Measurements from ENCODE around the gene ATXN1. TPM values are rescaled to one million over a fixed set of nuclear protein-coding genes. Genes with fewer than 3 reads are reported as not detected.

The ATXN1 gene
- total and polyA plus RNA-seq, 2 of the 8 experiments (the other 6 are each of a cell fraction or from before 2014, with no cell fraction given), result 1.6 to 4.0 TPM

GRCh38 chr6:16740097-16740496 is 21.2 kb downstream of the ATXN1 start:
- no peak overlapping the region for H2BK15ac ChIP-seq (ENCODE audit: low read length)
- no peak overlapping the region for H3K23ac ChIP-seq (ENCODE audit: insufficient read length)
- H3K23me2 ChIP-seq (ENCODE audit: low read depth, low read length), result no peaks in the 10 kb centered on the region
- H4K5ac ChIP-seq (ENCODE audit: insufficient read length, low read depth, low read length), result no peak overlapping the region
- H3K4me3 ChIP-seq (ENCODE audit: extremely low read depth in 1 of 4, insufficient read depth in 2 of 4, low read depth in 3 of 4, low read length in 4 of 4), result no peak overlapping the region
- H3K36me3 ChIP-seq (ENCODE audit: control insufficient read depth in 2 of 4, insufficient read depth in 4 of 4, low read length in 3 of 4), result no peaks in the 10 kb centered on the region
- no peak overlapping the region for H4K8ac ChIP-seq (ENCODE audit: extremely low read depth, insufficient read depth, low read length)
- POLR2A ChIA-PET (ENCODE audit: partially characterized antibody), result interaction anchor here (1.1 to 1.3 kb wide), 2 partner anchors 10 to 24 kb away, joined by 3 read pairs; no protein-coding TSS in a partner anchor
- no peak overlapping the region for H3K18ac ChIP-seq (ENCODE audit: extremely low read depth, low read length)
- CTCF ChIA-PET (ENCODE audit: partially characterized antibody), result interaction anchor here (0.7 to 2.0 kb wide), 16 partner anchors 10 to 324 kb away, joined by 3 to 9 read pairs (median 5); no protein-coding TSS in a partner anchor
- H3K9me3 ChIP-seq (ENCODE audit: insufficient read depth in 2 of 2, low read depth in 1 of 2, low read length in 1 of 2), result no peaks in the 10 kb centered on the region
- H3K27ac ChIP-seq (ENCODE audit: low read depth, low read length), result no peak overlapping the region
- H3K56ac ChIP-seq (replicated peaks; ENCODE audit: insufficient read length, low read depth, low read length), result no peak overlapping the region
- no peaks in the 10 kb centered on the region for H4K20me1 ChIP-seq (replicated peaks in 1 of 2; ENCODE audit: control insufficient read depth in 1 of 2, insufficient read depth in 2 of 2, low read length in 2 of 2)
- H2BK20ac ChIP-seq (ENCODE audit: low read length), result no peak overlapping the region
- no peak overlapping the region for H2AK5ac ChIP-seq (ENCODE audit: low read depth, low read length)
- no peak overlapping the region for H2BK120ac ChIP-seq (replicated peaks; ENCODE audit: low read depth, low read length)
- no peak overlapping the region for H3K4me2 ChIP-seq (ENCODE audit: insufficient read depth in 1 of 2, low read depth in 2 of 2, low read length in 2 of 2)
- H3K4ac ChIP-seq (replicated peaks; ENCODE audit: insufficient read length, low read depth, low read length), result no peak overlapping the region
- H3K9ac ChIP-seq (replicated peaks in 1 of 4; ENCODE audit: extremely low read depth in 1 of 4, low read depth in 3 of 4, low read length in 3 of 4), result no peak overlapping the region
- no peak overlapping the region for H4K91ac ChIP-seq (replicated peaks; ENCODE audit: insufficient read length, low read length)
- FAIRE-seq (no peak), DNase-seq (ENCODE audit: low read depth in 1 of 2, low spot score in 2 of 2) (no peak)
- no peak overlapping the region for H3K14ac ChIP-seq (ENCODE audit: insufficient read length)
- no peak overlapping the region for H2BK12ac ChIP-seq (ENCODE audit: low read depth, low read length)
- no peak overlapping the region for H2BK5ac ChIP-seq (ENCODE audit: low read depth, low read length)
- H3K79me2 ChIP-seq (ENCODE audit: control insufficient read depth in 1 of 2, insufficient read depth in 2 of 2, low read length in 2 of 2), result no peaks in the 10 kb centered on the region
- TF ChIP-seq POLR2A (IDR thresholded peaks at IDR 0.05; ENCODE audit: control extremely low read depth in 1 of 2, low read depth in 2 of 2, low read length in 2 of 2) (no peak), KDM1A (IDR thresholded peaks at IDR 0.05; ENCODE audit: borderline replicate concordance, low read length) (no peak), JUND (IDR thresholded peaks at IDR 0.05; ENCODE audit: low read length) (no peak), YY1 (IDR thresholded peaks at IDR 0.05; ENCODE audit: low read depth, low read length) (no peak), SRF (IDR thresholded peaks at IDR 0.05; ENCODE audit: low read depth, low read length) (no peak), RBBP5 (IDR thresholded peaks at IDR 0.05; ENCODE audit: borderline replicate concordance, low read depth, low read length) (no peak), NANOG (IDR thresholded peaks at IDR 0.05; ENCODE audit: insufficient read depth, low read depth, low read length, poor library complexity, severe bottlenecking) (no peak), RFX5 (IDR thresholded peaks at IDR 0.05; ENCODE audit: borderline replicate concordance, low read depth, low read length) (no peak), TCF12 (IDR thresholded peaks at IDR 0.05; ENCODE audit: low read depth, low read length) (no peak), EZH2 (IDR thresholded peaks at IDR 0.05; ENCODE audit: low read depth, low read length, severe bottlenecking) (no peak), BRCA1 (IDR thresholded peaks at IDR 0.05; ENCODE audit: low read depth, low read length) (no peak), EP300 (IDR thresholded peaks at IDR 0.05; ENCODE audit: borderline replicate concordance in 1 of 2, low read depth in 2 of 2, low read length in 2 of 2) (no peak)
- H2AFZ ChIP-seq (ENCODE audit: low read length), result no peak overlapping the region
- H3K27me3 ChIP-seq (replicated peaks in 1 of 4; ENCODE audit: control insufficient read depth in 3 of 4, extremely low read depth in 1 of 4, insufficient read depth in 3 of 4, low read length in 3 of 4), result no peaks in the 10 kb centered on the region
- no peaks in the 10 kb centered on the region; a peak in 1 of 7 replicates for H3K4me1 ChIP-seq (replicated peaks in 1 of 4; ENCODE audit: control insufficient read depth in 3 of 4, insufficient read depth in 4 of 4, low read length in 3 of 4)
- no peaks in the 10 kb centered on the region; the same call in 1 of the 2 replicates for H3K79me1 ChIP-seq (ENCODE audit: low read depth, low read length)
